ENCODE measurements around the gene TRAPPC12.

- TF ChIP-seq CTCF (IDR thresholded peaks at IDR 0.05; ENCODE audit: poor library complexity, severe bottlenecking) (peak; percentile 82), RAD21 (conservative IDR thresholded peaks at IDR 0.05) (peak; percentile 74), TAF1 (IDR thresholded peaks at IDR 0.05; ENCODE audit: low read depth) (peak; percentile 87), POLR2AphosphoS5 (IDR thresholded peaks at IDR 0.05) (peak; percentile 92)
Observed at GRCh38 chr2:3379647-3380534, at the start of gene TRAPPC12.
